Activated naive CD4-positive, alpha-beta T cell treated with anti-CD3 and anti-CD28 coated beads, Interleukin-2, amount 10 ng/mL, durations not matched to agents 7 days and 5 days (primary cell): Measurements from ENCODE around the gene HHIPL1.
"Not testable (repeated sequence)": the region's sequence is repeated elsewhere in the genome, so short reads cannot be mapped to it uniquely, and the experiment has no call there.

ENCODE experiments used
- CTCF ChIA-PET: fragments of 350-600 bp; sonication (Branson Sonifier 250); formaldehyde crosslinking; loops from one replicate; lab custom pipeline; 2021; ENCODE audit warnings: antibody characterized with exemption; lab: Charles Lee
- DNase-seq: peaks from one replicate; pipeline ENCODE4 v3.0.0-alpha.2; 2020
- H3K27ac Mint-ChIP-seq: one replicate; pipeline ENCODE4 v1.8.0; 2021; ENCODE audit warnings: mild to moderate bottlenecking, moderate library complexity, mixed read lengths
- H3K27me3 Mint-ChIP-seq: one replicate; pipeline ENCODE4 v1.8.0; 2021; ENCODE audit warnings: mild to moderate bottlenecking, mixed read lengths
- H3K36me3 Mint-ChIP-seq: one replicate; pipeline ENCODE4 v1.8.0; 2021; ENCODE audit warnings: mixed read lengths
- H3K4me1 Mint-ChIP-seq: one replicate; pipeline ENCODE4 v1.8.0; 2021; ENCODE audit warnings: mixed read lengths
- H3K4me3 Mint-ChIP-seq: one replicate; pipeline ENCODE4 v1.8.0; 2021; ENCODE audit warnings: mild to moderate bottlenecking, moderate library complexity, mixed read lengths
- H3K9me3 Mint-ChIP-seq: one replicate; pipeline ENCODE4 v1.8.0; 2021; ENCODE audit warnings: mixed read lengths

The HHIPL1 gene

DNA sequence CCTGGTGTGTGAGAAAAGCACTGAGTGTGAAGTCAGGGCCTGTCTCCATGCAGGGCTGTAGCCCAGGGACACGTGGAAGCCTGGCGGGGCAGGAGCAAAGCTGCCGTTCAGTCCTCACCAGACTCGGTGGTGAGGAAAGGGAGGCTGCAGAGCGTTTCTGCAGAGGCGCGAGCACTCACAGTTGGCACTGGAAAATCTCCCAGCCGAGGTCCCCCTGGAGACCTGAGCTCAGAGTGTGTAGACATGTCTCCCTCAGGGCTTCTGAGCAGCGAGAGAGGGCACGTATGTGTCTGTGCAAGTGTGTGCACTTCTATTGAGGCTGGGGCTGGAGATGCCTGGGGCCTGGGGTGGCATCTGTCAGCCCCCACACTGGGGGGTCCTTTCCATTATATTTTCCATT, 11.0 kb upstream of the HHIPL1 start:
- DNase-seq: no peak
- Mint-ChIP-seq H3K4me1 (peaks cover 2% of the 10 kb centered on the region), H3K27ac (no peak overlapping the region), H3K4me3 (no peak overlapping the region), H3K27me3 (peaks cover 28% of the 10 kb centered on the region), H3K9me3 (no peaks in the 10 kb centered on the region), H3K36me3 (no peaks in the 10 kb centered on the region)
- CTCF ChIA-PET: no interaction called here

DNA sequence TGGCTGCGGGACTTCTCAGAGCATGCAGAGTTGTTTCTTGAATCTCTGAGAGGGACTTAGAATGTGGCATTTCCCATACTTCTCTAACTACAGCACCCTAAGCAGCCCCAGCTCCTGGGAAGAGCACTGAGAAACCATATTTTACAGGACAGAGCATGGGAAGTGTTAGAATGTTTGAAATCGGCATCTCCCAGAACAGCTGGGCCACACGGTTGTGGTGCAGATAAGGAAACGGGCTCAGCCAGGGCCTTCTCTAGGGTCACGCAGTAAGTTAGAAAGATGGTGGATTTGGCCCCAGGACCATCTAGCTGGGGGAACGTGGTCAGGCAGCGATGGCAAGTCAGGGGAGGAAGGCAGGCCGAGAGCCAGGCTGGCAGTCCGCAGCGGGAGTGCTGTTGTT, 10.5 kb upstream of the HHIPL1 start:
- Mint-ChIP-seq H3K9me3 (no peaks in the 10 kb centered on the region), H3K4me3 (no peak overlapping the region), H3K36me3 (no peaks in the 10 kb centered on the region), H3K27me3 (peaks cover 26% of the 10 kb centered on the region), H3K27ac (no peak overlapping the region), H3K4me1 (no peaks in the 10 kb centered on the region)
- CTCF ChIA-PET: no interaction called here
- DNase-seq: no peak

DNA sequence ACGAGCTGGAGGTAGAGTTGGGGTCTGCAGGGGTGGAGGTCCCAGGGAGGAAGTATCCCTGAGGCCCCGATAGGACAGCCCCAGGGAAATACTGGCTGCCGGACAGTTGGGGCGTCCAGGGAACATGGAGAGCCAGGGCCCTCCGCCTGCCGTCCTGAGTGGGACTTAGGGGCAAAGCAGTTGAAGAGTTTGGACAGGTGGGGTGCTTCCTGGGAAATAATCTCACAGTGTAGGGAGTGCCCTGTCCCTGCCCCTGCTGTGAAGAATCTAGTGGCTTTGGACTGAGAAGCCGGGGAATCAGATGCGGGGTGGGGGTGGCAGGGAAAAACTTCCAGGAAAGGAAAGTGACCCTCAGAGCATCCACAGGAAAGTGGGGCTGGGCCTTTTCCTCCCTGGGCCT, 9.8 kb upstream of the HHIPL1 start:
- Mint-ChIP-seq H3K27me3 (peaks cover 26% of the 10 kb centered on the region), H3K36me3 (no peaks in the 10 kb centered on the region), H3K4me1 (no peaks in the 10 kb centered on the region), H3K27ac (no peak overlapping the region), H3K9me3 (no peaks in the 10 kb centered on the region), H3K4me3 (no peak overlapping the region)
- CTCF ChIA-PET: no interaction called here
- no peak for DNase-seq

DNA sequence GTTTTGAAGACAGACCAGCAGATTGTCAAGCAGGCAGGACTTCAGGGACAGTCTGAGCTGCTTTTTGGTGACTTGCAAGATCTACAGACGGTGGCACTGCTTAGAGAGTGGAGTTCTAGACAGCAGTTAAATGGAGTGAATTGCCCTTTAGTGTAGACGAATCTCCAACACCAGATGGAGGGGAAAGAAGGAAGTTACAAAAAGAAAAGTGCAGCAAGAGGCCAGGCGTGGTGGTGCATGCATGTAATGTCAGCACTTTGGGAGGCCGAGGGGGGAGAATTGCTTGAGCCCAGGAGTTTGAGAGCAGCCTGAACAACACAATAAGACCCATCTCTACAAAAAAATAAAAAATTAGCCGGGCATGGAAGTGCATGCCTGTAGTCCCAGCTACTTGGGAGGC, 8.4 kb upstream of the HHIPL1 start:
- DNase-seq: no peak
- H3K27me3 Mint-ChIP-seq: peaks cover 16% of the 10 kb centered on the region

DNA sequence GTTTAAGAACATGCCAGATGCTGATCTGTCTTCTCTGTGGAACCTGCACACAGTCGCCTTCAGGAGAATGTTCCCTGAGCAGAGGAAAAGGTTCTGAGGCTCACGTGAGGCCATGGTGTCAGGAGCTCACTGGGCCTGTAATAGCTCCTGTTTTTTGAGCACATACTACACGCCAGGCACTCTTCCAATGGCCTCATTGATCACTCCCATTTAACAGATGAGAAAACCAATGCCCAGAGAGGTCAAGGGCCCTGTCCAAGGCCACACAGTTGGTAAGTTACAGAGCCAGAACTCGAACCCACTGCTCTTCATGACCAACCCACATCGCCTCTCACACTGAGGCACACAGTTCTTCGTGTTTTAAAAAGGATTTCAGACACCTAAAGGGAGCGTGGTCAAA, 7.3 kb upstream of the HHIPL1 start:
- Mint-ChIP-seq H3K36me3 (no peaks in the 10 kb centered on the region), H3K27ac (no peak overlapping the region), H3K4me1 (no peaks in the 10 kb centered on the region), H3K9me3 (no peaks in the 10 kb centered on the region), H3K27me3 (peaks cover 12% of the 10 kb centered on the region), H3K4me3 (no peak overlapping the region)
- DNase-seq: no peak
- CTCF ChIA-PET: no interaction called here

More for the DNA sequence above, 8.4 kb upstream of the HHIPL1 start:
- no peaks in the 10 kb centered on the region for H3K4me1 Mint-ChIP-seq
- H3K4me3 Mint-ChIP-seq: no peak overlapping the region
- H3K36me3 Mint-ChIP-seq: no peaks in the 10 kb centered on the region
- no peak overlapping the region for H3K27ac Mint-ChIP-seq
- CTCF ChIA-PET: no interaction called here
- no peaks in the 10 kb centered on the region for H3K9me3 Mint-ChIP-seq

DNA sequence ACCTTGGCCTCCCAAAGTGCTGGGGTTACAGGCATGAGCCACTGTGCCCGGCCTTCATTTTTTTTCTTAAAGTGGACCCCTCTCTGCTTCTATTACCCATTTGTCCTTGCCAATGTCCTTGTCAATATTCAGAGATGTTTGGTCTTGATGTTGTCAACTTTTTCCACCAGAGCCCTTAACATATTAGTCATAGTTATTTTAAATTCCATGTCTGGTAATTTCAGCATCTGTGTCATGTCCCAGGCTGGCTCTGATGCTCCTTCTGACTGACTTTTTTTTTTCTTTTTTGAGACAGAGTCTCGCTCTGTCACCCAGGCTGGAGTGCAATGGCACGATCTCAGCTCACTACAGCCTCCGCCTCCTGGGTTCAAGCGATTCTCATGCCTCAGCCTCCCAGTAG, 2.2 kb upstream of the HHIPL1 start:
- H3K27me3 Mint-ChIP-seq: peaks cover 48% of the 10 kb centered on the region
- H3K4me1 Mint-ChIP-seq, H3K36me3 Mint-ChIP-seq, H3K27ac Mint-ChIP-seq, DNase-seq, H3K9me3 Mint-ChIP-seq, H3K4me3 Mint-ChIP-seq, CTCF ChIA-PET: not testable (repeated sequence)

DNA sequence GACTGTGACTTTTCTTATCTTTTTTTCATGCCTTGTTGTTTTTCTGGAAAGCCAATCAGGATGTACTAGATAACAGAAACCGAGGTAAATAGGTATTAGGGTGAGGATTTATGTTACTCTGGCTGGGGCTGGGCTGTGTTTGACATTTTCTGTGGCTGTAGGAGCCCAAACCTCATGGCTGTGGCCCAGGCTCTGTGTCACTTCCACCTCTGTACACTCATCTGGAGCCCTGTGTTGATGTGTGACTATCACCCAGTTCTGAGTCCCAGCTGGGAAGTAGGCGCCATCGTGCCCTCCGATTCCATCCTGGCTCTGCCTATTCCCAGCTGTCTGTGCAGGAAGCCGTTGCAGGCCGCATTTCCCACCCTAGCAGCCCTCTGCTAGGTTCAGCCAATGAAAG, 1.6 kb upstream of the HHIPL1 start:
- H3K27me3 Mint-ChIP-seq: peaks cover 51% of the 10 kb centered on the region
- H3K9me3 Mint-ChIP-seq: no peaks in the 10 kb centered on the region
- H3K4me3 Mint-ChIP-seq: no peak overlapping the region
- CTCF ChIA-PET: no interaction called here
- no peaks in the 10 kb centered on the region for H3K4me1 Mint-ChIP-seq
- no peak overlapping the region for H3K27ac Mint-ChIP-seq
- no peak for DNase-seq
- no peaks in the 10 kb centered on the region for H3K36me3 Mint-ChIP-seq

DNA sequence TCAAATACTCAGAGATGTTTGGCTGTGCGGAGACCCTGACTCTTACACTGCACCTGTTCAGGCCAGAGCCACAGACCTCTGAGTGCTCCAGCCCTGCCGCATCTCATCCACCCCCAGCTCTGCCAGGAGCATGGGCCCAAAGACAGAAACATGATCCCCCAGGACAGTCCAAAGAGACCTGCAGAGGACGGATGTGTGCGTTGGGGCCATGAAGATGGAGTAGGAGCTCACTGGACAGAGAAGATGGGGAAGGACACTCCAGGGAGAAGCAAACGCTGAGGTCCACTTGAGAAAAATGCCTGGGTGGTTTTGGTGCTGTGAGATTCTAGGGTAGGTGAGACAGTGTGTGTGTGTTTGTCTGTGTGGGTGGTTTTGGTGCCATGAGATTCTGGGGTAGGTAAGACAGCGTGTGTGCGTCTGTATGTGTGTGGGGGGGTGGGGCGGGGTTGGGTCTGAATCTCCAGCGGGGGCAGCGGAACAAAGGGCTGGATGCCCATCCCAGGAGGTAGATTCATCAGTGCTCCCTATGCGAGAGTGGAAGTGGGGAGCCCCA, 818 bp upstream of the HHIPL1 start:
- H3K27ac Mint-ChIP-seq: no peak overlapping the region
- peaks cover 51% of the 10 kb centered on the region for H3K27me3 Mint-ChIP-seq
- no peak overlapping the region for H3K4me3 Mint-ChIP-seq
- no peak for DNase-seq
- no peaks in the 10 kb centered on the region for H3K9me3 Mint-ChIP-seq
- no peaks in the 10 kb centered on the region for H3K36me3 Mint-ChIP-seq
- no peaks in the 10 kb centered on the region for H3K4me1 Mint-ChIP-seq
- CTCF ChIA-PET: no interaction called here

DNA sequence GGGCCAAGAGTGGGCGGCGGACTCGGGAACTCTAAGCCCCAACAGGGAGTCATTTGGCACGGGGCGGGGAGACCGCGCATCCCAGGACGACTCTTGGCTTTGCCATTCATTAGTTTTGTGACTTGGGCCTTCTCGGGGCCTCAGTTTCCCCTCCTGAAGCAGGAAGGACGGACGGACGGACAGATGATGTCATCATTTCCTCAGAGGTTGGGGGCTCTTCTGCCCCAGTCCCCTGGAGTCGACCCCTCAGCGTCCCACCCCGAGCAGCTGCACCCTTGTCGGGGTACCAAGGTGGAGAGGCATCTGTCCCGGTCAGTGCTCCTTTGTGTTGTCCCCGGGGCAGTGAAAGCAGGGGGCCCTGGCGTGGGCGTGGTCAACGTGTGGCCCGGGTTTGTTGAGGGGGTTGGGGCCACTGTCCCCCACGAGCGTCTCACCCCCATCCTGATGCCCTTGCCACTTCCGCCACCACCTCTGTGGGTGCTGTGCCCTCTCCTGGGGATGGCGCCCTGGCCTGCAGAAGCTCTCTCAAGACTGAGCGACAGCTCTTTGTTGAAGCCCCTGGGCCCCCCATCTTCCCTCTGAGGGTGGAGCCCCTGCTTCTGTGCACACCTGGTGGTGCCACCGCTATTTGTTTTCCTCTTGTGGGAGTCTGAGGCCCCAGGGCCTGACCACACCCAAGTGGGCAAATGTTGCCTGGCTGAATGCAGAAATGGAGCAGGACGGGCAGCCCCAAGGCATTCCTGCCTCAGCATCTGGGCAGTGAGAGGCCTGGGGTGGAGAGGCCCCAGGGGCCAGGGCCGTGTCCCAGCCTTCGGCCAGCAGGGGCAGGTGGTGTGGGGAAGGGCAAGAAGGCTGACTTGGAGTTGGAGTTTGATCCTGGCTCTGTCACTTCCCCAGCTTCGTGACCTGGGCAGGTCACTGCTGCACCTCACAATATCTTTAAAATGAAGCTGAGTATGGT, 896 bp downstream of the HHIPL1 start:
- CTCF ChIA-PET: no interaction called here
- H3K4me3 Mint-ChIP-seq: no peak overlapping the region
- H3K27ac Mint-ChIP-seq: no peak overlapping the region

DNA sequence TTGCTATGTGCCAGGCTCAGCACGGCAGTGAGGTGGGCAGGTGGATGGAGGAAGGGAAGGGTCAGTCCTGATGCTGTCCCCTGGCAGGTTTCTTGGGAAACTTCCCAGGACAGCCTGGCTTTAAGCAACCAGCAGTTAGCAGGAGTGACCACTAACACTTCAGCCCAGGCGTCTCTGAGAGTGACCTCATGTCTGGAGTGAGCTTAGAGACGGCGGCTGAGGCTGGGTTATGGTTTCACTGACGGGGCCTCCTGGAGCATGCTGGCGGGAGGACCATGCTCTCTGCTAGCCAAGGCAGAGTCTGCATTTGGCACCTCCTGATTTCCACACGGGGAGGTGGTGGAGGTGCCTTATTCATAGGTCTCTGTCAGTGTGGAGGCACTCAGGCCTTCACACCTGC, 2.5 kb downstream of the HHIPL1 start:
- Mint-ChIP-seq H3K36me3 (no peaks in the 10 kb centered on the region), H3K4me3 (no peak overlapping the region), H3K27ac (no peak overlapping the region), H3K4me1 (no peaks in the 10 kb centered on the region), H3K27me3 (peaks cover 57% of the 10 kb centered on the region), H3K9me3 (no peaks in the 10 kb centered on the region)
- CTCF ChIA-PET: no interaction called here
- DNase-seq: no peak

More for the DNA sequence above, 896 bp downstream of the HHIPL1 start:
- Mint-ChIP-seq H3K27me3 (peaks cover 51% of the 10 kb centered on the region), H3K9me3 (no peaks in the 10 kb centered on the region), H3K36me3 (no peaks in the 10 kb centered on the region), H3K4me1 (no peaks in the 10 kb centered on the region)
- DNase-seq: no peak

DNA sequence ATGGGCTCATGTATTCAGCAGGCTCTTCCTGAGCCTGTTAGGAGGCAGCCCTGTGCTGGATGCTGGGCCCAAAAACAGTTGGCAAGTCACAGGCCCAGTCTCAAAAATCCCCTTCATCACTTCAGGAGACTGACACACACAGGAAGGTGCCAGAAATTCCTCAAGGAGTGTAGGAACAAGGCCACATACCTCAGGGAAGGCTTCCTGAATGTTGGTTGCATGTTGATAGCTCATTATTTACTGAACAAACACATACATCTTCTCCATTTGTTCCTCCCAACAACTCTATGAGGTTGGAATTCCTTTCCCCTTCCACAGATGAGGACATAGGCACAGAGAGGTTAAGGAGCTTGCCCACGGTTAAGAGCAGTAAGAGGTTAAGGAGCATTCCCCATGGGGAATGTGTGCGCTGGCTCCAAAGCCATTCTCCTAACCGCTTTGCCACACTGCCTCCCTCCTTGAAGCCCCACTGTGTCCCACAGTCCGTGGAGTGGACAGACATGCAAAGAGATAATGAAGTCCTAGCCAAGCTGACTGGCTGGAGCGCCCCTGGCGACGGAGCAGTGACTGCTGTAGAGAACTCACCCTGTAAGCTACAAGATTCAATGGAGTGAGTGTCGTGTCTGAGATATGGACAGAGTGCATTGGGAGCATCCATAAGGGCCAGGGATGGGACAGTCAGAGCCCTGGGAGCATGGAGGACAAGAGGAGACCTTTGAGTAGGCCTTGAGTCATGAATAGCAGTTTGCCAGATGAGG, 3.3 kb downstream of the HHIPL1 start:
- H3K27ac Mint-ChIP-seq: no peak overlapping the region
- H3K4me1 Mint-ChIP-seq: no peaks in the 10 kb centered on the region
- no peaks in the 10 kb centered on the region for H3K9me3 Mint-ChIP-seq
- CTCF ChIA-PET: no interaction called here
- H3K27me3 Mint-ChIP-seq: peaks cover 53% of the 10 kb centered on the region
- H3K4me3 Mint-ChIP-seq: no peak overlapping the region
- no peaks in the 10 kb centered on the region for H3K36me3 Mint-ChIP-seq
- no peak for DNase-seq

DNA sequence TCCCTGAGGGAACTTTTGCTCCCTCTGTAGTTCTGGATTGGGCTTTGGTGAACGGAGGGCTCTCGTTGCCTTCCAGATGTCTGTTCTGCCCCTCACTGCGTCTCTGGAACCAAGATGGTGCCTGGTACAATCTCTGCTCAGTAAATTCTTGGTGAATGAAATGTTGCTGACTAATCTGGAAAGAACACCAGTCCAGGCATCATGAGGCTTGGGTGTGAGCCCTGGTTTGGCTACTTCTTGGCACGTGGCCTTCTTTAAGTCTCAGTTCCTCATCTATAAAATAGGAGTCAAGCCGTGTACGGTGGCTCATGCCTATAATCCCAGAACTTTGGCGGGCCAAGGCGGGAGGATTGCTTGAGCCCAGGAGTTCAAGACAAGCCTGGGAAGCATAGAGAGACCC, 4.3 kb downstream of the HHIPL1 start:
- peaks cover 51% of the 10 kb centered on the region for H3K27me3 Mint-ChIP-seq
- no peaks in the 10 kb centered on the region for H3K4me1 Mint-ChIP-seq
- no peaks in the 10 kb centered on the region for H3K36me3 Mint-ChIP-seq
- H3K4me3 Mint-ChIP-seq: no peak overlapping the region
- CTCF ChIA-PET: no interaction called here
- H3K27ac Mint-ChIP-seq: no peak overlapping the region
- DNase-seq: no peak
- no peaks in the 10 kb centered on the region for H3K9me3 Mint-ChIP-seq

DNA sequence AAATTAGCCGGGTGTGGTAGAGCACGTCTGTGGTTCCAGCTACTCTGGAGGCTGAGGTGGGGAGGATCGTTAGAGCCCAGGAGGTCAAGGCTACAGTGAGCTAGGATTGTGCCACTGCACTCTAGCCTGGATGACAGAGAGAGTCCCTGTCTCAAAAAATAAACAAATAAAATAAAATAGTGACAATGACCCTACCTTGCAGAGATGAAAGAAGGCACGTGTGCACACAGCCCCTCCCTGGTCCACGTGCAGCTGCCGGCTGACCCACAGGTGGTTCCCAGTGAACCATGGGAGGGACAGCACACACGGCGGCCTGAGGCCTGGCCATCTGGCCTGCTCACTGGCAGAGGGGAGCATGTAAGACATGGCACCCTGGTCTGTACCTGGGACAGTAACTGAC, 4.7 kb downstream of the HHIPL1 start:
- no peak for DNase-seq
- Mint-ChIP-seq H3K27me3 (peaks cover 51% of the 10 kb centered on the region), H3K4me1 (no peaks in the 10 kb centered on the region), H3K4me3 (no peak overlapping the region), H3K36me3 (no peaks in the 10 kb centered on the region), H3K27ac (no peak overlapping the region), H3K9me3 (no peaks in the 10 kb centered on the region)
- CTCF ChIA-PET: no interaction called here

DNA sequence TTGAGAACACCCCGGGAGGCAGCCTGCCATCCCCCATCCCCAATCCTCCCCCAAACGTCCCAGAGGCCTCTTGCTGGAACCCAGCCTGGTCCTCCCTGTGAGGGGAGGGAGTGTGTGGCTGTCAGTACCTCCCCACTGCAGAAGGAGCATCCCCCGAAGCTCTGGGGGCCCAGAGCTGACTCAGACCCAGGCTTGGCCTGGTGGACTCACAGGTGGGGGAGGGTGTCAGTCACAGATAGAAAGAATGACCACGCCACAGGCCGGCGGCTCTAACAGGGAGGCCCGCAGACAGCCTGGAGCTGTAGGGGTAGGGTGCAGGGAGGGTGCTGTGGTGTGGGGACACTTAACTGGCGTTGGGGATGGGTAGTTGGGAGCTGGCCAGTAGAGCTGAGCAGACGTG, 5.3 kb downstream of the HHIPL1 start:
- Mint-ChIP-seq H3K4me3 (no peak overlapping the region), H3K36me3 (no peaks in the 10 kb centered on the region), H3K4me1 (no peaks in the 10 kb centered on the region), H3K27me3 (peaks cover 53% of the 10 kb centered on the region), H3K9me3 (no peaks in the 10 kb centered on the region), H3K27ac (no peak overlapping the region)
- CTCF ChIA-PET: no interaction called here
- no peak for DNase-seq
